ENCODE measurements around the gene ACTG1.

- TF ChIP-seq NR2F2 (IDR thresholded peaks at IDR 0.05) (no peak), MAX (IDR thresholded peaks at IDR 0.05) (no peak), CTCF (IDR thresholded peaks at IDR 0.05; ENCODE audit: low read depth, low read length, missing input control) (no peak), REST (IDR thresholded peaks at IDR 0.05) (no peak)
These were observed 49.1 kb downstream of the ACTG1 start for GRCh38 chr17:81463506-81463905.
